Epithelial cell of esophagus (primary cell): ENCODE results near the gene MYO1A.
"Not testable (repeated sequence)": the region's sequence is repeated elsewhere in the genome, so short reads cannot be mapped to it uniquely, and the experiment has no call there.

Experiments
- DNase-seq: peaks from one replicate; pipeline ENCODE4 v3.0.0; 2010; ENCODE audit warnings: low read depth
- H3K4me3 ChIP-seq: 2 replicates; pipeline ENCODE4 v1.5.1; 2011; ENCODE audit warnings: mild to moderate bottlenecking, low read length, control low read depth
- TF ChIP-seq, protein P1 (sequence below): IDR thresholded peaks from 2 replicates; pipeline ENCODE4 v1.5.1; 2011; ENCODE audit warnings: low read depth, mild to moderate bottlenecking, low read length, control low read depth, inconsistent platforms; ENCODE audit not compliant: insufficient read depth; ENCODE audit errors: missing control alignments

Gene MYO1A

DNA sequence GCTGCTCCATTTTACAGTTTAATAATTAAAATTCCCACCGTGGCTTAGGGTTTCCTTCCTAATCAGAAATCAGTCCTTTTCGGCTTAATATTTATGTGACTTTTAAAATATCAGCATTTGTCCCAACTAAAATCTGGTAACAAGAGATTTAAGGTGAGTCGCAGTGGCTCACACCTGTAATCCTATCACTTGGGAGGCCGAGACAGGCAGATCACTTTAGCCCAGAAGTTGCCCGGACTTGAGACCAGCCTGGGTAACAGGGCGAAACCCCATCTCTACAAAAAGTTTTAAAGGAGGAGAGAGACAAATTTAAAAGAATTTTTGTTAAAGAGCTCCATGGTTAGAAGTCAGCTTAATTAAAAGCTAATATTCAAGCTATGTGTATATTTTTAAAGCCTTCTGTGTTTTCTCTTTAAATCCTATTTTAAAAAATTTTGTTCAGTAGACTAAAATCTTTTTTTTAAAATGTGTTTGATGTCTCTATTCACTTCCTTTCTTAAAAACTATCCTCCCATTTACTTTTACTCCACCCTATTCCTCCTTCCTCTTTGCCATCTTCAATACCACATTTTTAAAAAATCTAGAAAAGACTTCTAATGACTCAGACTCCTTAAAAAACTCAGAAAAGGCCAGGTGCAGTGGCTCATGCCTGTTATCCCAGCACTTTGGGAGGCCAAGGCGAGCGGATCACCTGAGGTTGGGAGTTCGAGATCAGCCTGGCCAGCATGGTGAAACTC, 29.8 kb downstream of the MYO1A start:
- TF ChIP-seq, protein P1, sequence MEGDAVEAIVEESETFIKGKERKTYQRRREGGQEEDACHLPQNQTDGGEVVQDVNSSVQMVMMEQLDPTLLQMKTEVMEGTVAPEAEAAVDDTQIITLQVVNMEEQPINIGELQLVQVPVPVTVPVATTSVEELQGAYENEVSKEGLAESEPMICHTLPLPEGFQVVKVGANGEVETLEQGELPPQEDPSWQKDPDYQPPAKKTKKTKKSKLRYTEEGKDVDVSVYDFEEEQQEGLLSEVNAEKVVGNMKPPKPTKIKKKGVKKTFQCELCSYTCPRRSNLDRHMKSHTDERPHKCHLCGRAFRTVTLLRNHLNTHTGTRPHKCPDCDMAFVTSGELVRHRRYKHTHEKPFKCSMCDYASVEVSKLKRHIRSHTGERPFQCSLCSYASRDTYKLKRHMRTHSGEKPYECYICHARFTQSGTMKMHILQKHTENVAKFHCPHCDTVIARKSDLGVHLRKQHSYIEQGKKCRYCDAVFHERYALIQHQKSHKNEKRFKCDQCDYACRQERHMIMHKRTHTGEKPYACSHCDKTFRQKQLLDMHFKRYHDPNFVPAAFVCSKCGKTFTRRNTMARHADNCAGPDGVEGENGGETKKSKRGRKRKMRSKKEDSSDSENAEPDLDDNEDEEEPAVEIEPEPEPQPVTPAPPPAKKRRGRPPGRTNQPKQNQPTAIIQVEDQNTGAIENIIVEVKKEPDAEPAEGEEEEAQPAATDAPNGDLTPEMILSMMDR: no peak
- no peak overlapping the region for H3K4me3 ChIP-seq
- DNase-seq: peak; percentile 54

- TF ChIP-seq, protein P1: no peak
- DNase-seq: no peak
- no peak overlapping the region for H3K4me3 ChIP-seq
Observed at GRCh38 chr12:57018906-57019305, 31.0 kb downstream of the MYO1A start.

DNA sequence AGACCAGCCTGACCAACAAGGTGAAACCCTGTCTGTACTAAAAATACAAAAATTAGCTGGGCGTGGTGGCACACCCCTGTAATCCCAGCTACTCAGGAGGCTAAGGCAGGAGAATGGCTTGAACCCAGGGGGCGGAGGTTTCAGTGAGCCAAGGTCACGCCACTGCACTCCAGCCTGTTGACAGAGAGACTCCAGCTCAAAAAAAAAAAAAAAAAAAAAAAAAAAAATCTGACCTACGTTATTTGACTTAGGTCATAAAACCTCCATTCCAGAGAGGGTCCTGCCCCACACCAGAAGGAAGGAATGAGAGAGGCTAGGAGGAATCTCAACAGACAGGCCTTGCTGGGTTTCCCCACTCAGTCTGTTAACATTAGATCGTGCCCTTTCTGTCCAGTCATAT, 31.6 kb downstream of the MYO1A start:
- not testable (repeated sequence) for DNase-seq, H3K4me3 ChIP-seq

DNA sequence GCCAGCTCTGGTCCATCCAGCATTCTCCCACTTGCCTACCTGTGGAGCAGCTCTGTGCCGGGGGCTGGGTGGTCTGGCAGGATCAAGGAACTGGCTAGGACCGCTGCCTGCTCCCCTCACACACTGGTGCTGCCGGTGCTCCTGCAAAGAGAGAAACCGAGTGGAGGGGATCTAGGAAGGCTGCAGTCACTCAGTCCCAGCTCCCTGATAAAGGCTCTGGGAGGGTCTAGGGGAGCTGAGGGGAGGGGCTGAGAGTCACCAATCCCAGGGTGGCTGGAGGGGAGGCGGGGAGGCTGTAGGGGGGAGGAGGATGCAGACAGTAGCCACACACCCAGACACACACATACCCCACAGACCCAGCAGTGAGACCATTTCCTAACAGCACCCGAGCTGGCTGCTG, 33.6 kb downstream of the MYO1A start, which contains the start of gene TAC3:
Gene TAC3, minus strand, starts transcription at position 182 of the 400 bp plus-strand sequence. CDS start 732 bp downstream, outside the sequence.
- TF ChIP-seq, protein P1: no peak
- H3K4me3 ChIP-seq: no peak within 1 kb of the TSS
- no peak for DNase-seq

DNA sequence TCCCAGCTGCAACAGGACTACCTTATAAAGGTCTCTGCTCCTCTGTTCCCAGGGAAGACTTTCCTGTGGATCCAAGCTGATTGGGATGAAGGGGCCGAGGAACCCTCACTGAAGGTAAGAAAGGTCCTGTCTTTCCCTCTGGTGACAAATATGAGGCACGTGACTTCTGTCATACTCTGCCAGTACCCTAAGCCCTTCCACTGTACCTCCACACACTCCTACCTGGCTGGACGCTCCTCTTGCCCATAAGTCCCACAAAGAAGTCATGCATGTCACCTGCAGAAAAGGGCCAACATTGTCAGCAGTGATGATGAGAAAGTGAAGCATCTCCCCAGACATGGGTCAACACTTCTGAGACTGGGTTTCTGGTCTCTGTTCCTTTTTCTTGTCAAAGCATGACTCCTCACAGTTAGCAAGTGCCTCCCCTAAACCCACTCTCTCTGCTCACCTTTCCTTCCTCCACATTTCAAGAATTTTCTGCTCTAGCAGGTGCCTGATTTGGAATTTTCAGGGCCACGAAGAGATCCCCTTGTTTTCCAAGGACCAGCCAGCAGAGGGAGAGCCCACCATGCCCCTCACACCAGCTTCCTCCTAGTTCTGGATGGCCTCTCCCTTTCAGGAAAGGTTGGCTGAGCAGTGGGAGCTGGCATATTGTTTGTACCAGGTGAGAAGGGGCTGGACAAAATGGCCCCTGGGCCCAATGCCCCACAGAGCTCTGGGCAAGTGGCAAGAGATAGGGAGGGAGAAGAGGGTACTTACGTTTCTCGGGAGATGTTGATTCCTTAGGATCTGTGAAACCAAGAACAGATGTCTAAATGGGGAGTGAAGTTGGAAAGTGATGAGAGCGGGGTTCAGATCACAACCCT, 37.1 kb downstream of the MYO1A start:
- DNase-seq: no peak
- no peak overlapping the region for H3K4me3 ChIP-seq
- TF ChIP-seq, protein P1: no peak

DNA sequence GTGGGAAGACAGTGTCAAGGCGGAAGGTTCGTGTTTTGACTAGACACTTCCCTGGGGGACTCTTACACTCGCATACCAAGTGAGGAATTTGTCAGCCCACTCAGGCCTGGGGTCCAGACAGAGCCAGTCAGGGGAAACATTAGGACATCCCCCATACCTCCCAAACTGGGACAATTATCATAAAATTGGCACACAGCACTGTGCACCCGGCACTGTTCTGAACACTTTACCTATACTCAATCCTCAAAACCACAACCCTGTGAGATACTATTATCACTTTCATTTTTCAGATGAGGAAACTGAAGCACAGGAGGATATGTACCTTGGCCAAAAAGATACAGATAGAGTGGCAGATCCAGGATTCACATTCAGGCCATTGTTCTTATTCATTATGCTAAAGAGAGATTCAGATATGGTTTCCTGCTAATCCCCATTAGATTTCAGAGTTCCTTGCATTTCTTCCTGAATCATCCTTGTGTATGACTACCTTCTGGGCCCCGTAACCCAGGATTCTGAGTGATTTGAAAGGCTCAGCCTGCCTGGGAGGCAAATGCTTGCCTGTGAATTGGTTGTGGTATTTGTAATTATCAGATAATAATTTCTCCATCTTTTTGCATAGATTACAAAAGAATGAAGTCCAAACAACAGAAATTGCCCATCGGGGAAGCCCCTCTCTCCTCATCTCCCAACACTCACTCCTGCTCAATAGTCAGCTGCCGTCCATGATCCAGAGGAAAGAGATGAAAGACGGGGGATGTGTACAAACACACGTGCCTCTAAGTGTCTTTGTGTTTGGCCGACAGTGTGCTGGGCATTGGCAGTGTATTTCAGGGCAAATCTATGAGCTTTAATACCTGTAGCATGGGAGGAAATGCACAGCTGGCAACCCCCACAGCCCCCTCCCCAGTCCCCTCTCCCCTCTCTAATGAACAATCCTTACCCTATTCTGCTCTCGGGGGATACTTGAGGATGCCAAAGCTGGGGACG, 38.2 kb downstream of the MYO1A start:
- peak; percentile 28 for DNase-seq
- H3K4me3 ChIP-seq: no peak overlapping the region
- TF ChIP-seq, protein P1: no peak

DNA sequence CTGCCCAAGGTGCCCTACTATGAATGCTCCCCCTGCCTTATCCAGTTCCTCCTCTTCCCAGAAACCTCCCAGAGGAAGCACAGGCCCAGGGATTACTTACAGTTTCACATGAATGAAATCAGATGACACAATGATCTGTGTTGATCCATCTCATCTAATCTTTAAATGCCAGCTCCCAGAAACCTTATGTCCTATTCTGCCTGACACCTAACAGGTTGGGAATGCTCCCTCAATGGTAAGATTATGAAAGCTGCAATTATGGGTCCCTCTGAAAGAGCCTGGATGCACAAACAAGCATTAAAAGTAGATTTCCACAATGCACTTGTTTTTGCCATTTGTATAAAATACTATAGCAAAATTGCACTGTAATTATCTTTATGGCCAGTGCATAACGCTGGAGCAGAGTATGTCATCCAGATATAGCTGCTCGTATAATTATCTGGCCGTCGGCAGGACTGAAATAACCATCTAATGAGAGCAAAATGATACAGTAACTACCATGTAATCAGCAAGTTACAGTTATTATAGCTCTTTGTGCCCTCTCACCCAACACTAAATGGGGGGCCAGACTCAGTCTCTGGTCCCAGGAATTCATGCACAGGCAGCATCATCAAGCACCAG, 39.2 kb downstream of the MYO1A start:
- no peak for DNase-seq
- TF ChIP-seq, protein P1: no peak
- H3K4me3 ChIP-seq: no peak overlapping the region
